H7 (cell line): ENCODE data around the gene MCTP1. TPM values are rescaled to one million over a fixed set of nuclear protein-coding genes. Genes with fewer than 3 reads are reported as not detected.

Experiments used
- DNase-seq: peaks from one replicate; pipeline ENCODE4 v3.0.0; 2012
- H3K27me3 ChIP-seq: 2 replicates; pipeline ENCODE4 v1.6.0; 2011; ENCODE audit warnings: mild to moderate bottlenecking, low read length; ENCODE audit not compliant: control insufficient read depth, insufficient read depth
- H3K36me3 ChIP-seq: replicated peaks from 2 replicates; pipeline ENCODE4 v1.5.1; 2011; ENCODE audit warnings: low read length; ENCODE audit not compliant: control insufficient read depth, insufficient read depth
- H3K4me3 ChIP-seq: 2 replicates; pipeline ENCODE4 v1.5.1; 2011; ENCODE audit warnings: low read depth, mild to moderate bottlenecking, control low read depth, low read length, moderate library complexity; ENCODE audit not compliant: insufficient read depth
- total RNA-seq: library from RNA; depleted of rRNA; stranded (reverse); fragments of >200 nt; shearing (Covaris generic); gene quantifications from 2 replicates; pipeline ENCODE4 v1.2.3, GENCODE V29; 2014; rRNA removed

Gene MCTP1
- total RNA-seq, 1 experiment from 2014 or later, result 1.0 TPM

GRCh38 chr5:94672746-94673145 lies 612.1 kb downstream of the MCTP1 start:
- DNase-seq, result no peak
- peaks cover 5% of the 10 kb centered on the region for H3K36me3 ChIP-seq
- H3K27me3 ChIP-seq, result no peaks in the 10 kb centered on the region
- no peak overlapping the region for H3K4me3 ChIP-seq

GRCh38 chr5:94670726-94671125 lies 614.2 kb downstream of the MCTP1 start:
- no peak for DNase-seq
- Histone ChIP-seq H3K4me3 (no peak overlapping the region), H3K27me3 (no peaks in the 10 kb centered on the region), H3K36me3 (no peaks in the 10 kb centered on the region; the same call in none of the 2 replicates)

- Histone ChIP-seq H3K27me3 (no peaks in the 10 kb centered on the region), H3K4me3 (no peak overlapping the region), H3K36me3 (no peaks in the 10 kb centered on the region; the same call in 1 of the 2 replicates)
- no peak for DNase-seq
Observed at GRCh38 chr5:94667937-94668336, 617.0 kb downstream of the MCTP1 start.

DNA sequence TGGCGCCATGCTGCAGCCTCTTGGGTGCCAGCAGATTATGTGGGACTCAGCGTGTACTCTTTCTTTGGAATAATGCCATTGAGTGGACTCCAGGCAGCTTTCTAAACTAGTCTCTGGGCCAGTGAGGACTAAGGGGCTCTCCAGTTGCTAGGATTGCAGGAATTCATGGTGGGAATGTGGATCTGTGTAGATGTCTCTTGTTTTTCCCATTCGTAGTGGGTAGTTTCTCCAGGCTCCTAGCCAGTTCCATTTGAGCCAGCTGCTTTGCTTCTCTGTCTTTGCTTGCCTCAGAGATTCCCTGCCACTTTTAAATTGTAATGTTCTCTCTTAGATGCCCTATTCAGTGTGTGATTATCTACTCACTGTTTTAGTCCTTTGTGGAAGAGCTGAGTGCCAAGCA lies 623.8 kb downstream of the MCTP1 start:
- DNase-seq, result no peak
- Histone ChIP-seq H3K4me3 (no peak overlapping the region), H3K36me3 (no peaks in the 10 kb centered on the region; the same call in 1 of the 2 replicates), H3K27me3 (no peaks in the 10 kb centered on the region)

GRCh38 chr5:94660506-94660905 lies 624.4 kb downstream of the MCTP1 start:
- no peaks in the 10 kb centered on the region; the same call in 1 of the 2 replicates for H3K36me3 ChIP-seq

DNA sequence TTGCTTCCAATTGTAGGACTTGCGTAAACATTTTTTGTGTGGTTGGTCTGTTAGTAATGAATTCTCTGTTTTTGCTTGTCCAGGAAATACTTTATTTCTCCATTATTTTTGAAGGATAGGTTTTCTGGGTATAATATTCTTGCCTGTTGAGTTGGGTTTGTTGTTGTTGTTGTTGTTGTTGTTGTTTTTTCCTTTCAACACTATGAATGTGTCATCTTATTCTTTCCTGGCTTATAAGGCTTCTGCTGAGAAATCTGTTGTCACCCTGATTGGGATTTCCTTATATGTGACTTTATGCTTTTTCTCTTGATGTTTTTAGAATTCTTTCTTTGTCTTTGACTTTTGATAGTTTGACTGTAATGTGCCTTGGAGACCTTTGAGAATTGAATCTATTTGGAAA lies 626.6 kb downstream of the MCTP1 start:
- H3K36me3 ChIP-seq, result no peaks in the 10 kb centered on the region
- H3K4me3 ChIP-seq, result no peak overlapping the region
- DNase-seq, result no peak
- no peaks in the 10 kb centered on the region for H3K27me3 ChIP-seq

More at GRCh38 chr5:94660506-94660905, 624.4 kb downstream of the MCTP1 start:
- H3K27me3 ChIP-seq, result no peaks in the 10 kb centered on the region
- no peak for DNase-seq
- H3K4me3 ChIP-seq, result no peak overlapping the region

Other genes starting within 250 kb of the MCTP1 start
- not detected in 2 replicates for gene FAM81B, start 106.3 kb upstream of the MCTP1 start, total RNA-seq